GM18526 (cell line): ENCODE data around the gene CDK4.
A peak's percentile ranks its signal among the peaks of the same experiment; 100 is the strongest.

Experiments
- POLR2A ChIP-seq: IDR thresholded peaks from 3 replicates; pipeline ENCODE4 v1.6.1; 2011; ENCODE audit not compliant: insufficient read length; ENCODE audit errors: extremely low read depth

The CDK4 gene

GRCh38 chr12:57764662-57765002, 12.5 kb upstream of the CDK4 start:
- TF ChIP-seq POLR2A = no peak

GRCh38 chr12:57763881-57764661, 12.0 kb upstream of the CDK4 start:
- no peak for TF ChIP-seq POLR2A

DNA sequence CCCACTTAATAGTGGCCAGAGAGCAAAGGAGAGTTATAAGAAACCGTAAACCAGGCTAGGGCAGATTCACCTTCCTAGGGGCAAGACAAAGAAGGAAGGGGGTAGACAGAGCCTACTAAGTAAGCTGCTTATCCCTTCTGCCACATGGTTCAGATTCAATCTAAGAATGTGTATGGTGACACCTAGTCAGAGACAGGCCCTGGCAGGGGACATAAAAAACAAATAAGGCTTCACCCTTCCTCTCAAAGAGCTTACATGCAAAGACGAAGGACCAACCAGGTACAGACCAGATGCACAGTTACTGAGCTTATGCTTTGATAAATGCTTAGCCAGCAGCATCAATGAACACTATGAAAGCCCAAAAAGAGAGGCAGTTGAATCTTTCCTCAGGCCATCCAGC, 10.4 kb upstream of the CDK4 start:
- no peak for TF ChIP-seq POLR2A

GRCh38 chr12:57761391-57761998, 9.4 kb upstream of the CDK4 start:
- TF ChIP-seq POLR2A = no peak

GRCh38 chr12:57760347-57760982, 8.4 kb upstream of the CDK4 start:
- no peak for TF ChIP-seq POLR2A

DNA sequence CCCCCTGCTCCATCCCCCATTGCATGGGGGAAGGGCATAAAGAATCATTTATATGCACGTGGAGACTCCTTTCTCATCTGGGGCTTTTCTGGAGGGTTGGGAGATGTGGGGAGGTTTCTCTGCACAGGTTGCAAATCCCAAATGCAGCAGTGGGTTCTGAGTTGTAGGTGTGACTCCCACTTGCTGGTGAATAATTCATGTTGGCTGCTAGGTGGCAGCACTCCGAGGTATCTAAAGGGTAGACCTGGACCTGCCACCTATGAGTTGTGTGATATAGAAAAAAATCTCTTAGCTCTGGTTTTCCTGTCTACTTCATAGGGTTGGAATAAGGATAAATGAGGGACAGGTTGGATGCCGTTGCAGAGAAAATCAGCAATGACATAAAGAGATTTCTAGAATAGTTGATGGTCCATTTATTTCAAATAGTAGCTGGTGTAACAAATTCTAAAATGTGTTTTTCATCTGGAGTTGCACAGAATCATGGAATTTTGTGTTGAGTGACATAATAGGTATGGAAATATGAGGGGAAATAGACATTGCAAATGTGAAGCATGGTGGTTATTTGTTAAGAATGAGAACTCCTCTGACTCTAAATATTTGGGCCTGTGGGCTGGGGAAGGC, 7.4 kb upstream of the CDK4 start:
- no peak for TF ChIP-seq POLR2A

DNA sequence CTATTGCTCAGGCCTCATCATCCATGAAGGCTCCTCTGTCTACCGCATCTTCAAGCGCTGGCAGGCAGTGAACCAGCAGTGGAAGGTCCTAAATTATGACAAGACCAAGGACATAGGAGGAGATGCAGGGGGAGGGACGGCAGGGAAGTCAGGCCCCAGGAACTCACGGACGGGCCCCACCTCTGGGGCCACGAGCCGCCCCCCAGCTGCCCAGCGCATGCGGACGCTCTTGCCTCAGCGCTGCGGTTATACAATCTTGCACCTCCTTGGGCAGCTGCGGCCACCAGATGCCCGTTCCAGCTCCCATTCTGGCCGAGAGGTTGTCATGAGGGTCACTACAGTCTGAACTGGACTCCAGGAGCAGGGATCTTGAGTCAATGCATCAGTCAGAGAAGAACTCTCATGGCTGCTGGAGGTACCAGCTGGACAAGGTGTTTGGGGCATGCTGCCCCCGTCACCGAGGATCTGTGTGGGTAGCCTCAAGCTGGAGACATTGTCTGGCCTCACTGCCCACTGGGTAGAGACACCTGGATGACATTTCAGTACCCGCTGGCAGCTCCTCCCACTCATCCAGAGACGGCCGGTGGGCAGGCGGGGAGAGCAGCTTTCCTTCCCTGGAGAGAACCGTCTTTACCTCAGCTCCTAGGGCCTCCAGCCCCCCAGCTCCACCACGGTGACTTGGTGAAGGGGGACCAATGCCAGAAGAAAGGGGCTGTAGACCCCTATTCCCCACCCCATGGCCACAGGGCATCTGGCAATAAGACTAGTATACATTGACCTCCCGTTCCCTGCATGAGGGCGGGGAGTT, 6.6 kb upstream of the CDK4 start:
- no peak for TF ChIP-seq POLR2A

DNA sequence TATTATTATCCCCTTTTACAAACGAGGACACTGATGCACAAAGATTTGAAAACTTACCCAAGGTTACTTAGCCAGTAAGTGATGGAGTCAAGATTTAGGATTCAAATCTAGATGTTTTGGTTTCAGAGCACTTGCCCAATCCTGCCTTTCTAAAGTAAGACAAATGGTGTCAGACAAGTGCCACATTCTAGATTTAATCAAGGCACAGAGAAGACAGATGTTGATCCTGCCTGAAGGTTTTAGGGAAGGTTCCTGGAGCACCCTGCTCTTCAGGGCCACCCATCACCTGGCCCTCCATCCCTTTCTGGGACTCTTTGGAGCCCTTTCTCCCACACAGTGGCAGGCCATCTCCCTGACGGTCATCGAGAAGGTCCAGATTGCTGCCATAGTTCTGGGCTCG, 5.7 kb upstream of the CDK4 start:
- no peak for TF ChIP-seq POLR2A

GRCh38 chr12:57756406-57757341, 4.6 kb upstream of the CDK4 start:
- TF ChIP-seq POLR2A = peak; percentile 5

GRCh38 chr12:57755454-57756372, 3.6 kb upstream of the CDK4 start:
- TF ChIP-seq POLR2A = peak; percentile 10

DNA sequence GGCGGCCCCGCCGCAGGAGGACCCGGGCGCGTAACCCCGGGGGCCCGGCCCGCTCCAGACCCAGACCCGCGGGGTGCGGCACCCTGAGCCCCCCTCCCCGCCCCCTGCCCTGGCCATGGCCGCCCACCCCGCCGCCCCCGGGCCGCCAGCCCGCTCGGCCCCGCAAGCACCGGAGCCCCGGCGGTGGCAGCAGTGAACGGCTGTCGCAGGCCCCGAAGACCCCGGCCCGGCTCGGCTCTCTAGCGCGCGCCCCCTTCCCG, 3.0 kb upstream of the CDK4 start:
- no peak for TF ChIP-seq POLR2A

- TF ChIP-seq POLR2A = no peak
These were observed 2.5 kb upstream of the CDK4 start, which contains the start of gene MARCHF9 for GRCh38 chr12:57754411-57755193. TSS of gene MARCHF9 (plus strand) at chr12:57755103. CDS start at chr12:57755529, 426 bp downstream.

DNA sequence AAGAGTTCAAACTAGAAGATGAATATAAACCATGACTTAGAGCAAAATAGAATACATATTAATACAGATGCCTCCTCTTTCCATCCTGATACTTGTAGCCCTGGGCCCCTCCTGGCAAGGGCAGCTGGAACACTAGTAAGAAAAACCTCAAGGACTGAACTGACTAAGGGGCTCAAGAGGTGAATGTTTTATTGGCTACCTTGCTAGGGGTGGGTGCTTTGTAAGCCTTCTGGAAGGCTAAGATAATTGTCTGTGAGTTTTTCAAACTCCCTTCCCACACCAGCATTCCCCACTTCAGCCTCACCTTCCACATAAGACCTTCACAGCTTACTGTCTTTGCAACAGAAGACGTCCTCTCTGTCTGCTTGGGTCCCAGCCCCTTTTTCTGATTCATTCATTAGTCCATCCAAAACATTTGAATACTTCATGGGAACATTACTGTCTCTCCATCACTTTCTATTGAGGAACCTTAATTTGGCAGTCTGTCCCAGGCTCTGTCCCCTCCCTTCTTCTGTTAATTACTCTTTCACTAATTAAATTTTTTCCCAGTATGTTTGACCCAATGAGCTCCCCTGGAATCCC, 1.7 kb upstream of the CDK4 start:
- TF ChIP-seq POLR2A = no peak

GRCh38 chr12:57752668-57753000, 524 bp upstream of the CDK4 start:
- no peak for TF ChIP-seq POLR2A
